CD4-positive, alpha-beta T cell treated with Interleukin-10 for 1 hour (primary cell): Measurements from ENCODE around the gene ZC3H12D.
A peak's percentile ranks its signal among the peaks of the same experiment; 100 is the strongest.
"Not testable (repeated sequence)": the region's sequence is repeated elsewhere in the genome, so short reads cannot be mapped to it uniquely, and the experiment has no call there.

Experiments used
- DNase-seq: peaks from one replicate; pipeline ENCODE4 v3.0.0-alpha.2; 2020

ZC3H12D gene

DNA sequence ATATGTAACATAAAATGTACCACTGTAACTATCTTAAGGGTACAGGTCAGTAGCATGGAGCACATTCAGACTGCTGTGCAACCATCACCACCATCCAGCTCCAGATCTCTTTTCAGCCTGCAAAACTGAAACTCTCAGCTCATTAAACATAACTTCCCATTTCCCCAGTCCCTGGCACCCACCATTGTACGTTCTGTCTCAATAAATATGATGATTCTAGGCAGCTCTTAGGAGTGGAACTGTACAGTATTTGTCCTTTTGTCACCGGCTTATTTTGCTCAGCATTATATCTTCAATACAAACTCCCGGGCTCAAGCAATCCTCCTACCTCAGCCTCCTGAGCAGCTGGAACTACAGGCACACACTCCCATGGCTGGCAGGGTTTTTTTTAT, 1.5 kb downstream of the ZC3H12D start:
- DNase-seq: peak; percentile 45

GRCh38 chr6:149482545-149483333, 2.1 kb downstream of the ZC3H12D start:
- DNase-seq: peak; percentile 57

GRCh38 chr6:149480502-149481280, 4.1 kb downstream of the ZC3H12D start:
- DNase-seq: peak; percentile 81

DNA sequence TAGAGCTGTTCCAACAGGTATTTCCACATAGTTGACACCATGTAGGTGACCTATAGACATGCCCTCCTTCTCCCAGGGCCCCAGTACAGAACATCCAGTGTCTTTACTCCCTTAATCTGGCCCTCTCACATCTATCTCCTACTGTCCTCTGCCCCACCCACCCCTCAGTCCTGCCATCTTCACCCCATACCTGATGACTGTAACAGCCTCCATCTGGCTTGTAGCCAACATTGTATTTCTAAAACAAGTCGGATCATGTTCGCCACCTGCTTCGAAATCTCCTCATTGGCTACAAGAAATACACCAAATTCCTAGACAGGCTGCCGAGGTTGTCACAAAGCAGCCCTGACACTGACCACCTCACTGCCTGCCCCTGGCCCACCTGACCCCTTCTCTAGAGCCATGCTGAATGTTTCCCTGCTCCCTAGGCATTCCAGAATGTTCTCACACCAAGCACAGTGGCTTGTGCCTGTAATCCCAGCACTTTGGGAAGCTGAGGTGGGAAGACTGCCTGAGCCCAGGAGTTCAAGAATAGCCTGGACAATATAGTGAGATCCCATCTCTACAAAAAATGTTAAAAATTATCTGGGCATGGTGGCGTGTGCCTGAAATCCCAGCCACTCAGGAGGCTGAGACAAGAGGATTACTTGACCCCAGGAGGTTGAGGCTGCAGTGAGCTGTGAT, 6.0 kb downstream of the ZC3H12D start:
- no peak for DNase-seq

DNA sequence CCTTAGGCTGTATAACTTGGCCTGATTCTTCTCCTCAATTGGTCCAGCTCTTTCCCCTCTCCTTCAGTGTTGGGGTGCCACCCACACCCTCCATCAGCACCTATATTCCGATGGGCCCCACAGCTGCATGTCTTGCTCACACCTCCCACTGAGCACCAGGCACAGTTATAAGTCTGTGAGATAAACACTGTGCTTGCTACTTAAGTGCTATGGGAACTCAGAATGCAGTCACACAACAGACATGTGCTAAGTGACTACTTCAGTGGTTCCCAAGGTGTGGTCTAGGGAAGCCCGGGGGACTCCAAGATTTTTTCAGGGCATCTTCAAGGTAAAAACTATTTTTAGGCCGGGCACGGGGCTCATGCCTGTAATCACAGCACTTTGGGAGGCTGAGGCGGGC, 7.3 kb downstream of the ZC3H12D start:
- no peak for DNase-seq

DNA sequence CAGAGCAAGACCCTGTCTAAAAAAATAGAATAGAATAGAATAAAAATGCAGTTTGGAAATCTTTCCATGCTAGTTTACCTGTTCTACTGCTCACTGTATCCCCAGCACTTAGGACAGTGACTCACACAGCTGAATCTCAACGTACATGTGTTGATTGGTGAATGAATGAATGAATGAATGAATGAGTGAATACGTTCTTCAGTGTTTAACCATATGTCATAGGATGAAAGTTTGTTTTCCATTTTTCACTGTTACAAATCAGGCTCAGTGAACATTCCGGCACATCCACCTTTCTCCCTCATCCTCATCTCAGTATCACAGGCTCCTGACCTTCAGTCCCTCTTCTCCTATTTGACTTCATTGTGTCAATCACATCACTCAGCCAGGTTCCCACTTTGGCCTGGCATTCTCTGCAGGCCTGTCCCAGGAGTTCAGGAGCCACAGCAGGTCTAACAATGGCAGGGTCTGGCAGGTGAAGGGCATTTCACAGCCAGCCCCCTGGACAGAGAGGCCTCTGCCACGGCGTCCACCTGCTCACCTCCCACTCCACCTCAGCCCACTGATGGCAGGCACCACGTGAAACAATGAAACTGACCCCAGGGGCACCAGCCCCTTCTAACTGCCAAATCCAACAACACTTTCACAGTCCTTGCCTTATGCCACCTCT, 7.9 kb downstream of the ZC3H12D start:
- DNase-seq: no peak

DNA sequence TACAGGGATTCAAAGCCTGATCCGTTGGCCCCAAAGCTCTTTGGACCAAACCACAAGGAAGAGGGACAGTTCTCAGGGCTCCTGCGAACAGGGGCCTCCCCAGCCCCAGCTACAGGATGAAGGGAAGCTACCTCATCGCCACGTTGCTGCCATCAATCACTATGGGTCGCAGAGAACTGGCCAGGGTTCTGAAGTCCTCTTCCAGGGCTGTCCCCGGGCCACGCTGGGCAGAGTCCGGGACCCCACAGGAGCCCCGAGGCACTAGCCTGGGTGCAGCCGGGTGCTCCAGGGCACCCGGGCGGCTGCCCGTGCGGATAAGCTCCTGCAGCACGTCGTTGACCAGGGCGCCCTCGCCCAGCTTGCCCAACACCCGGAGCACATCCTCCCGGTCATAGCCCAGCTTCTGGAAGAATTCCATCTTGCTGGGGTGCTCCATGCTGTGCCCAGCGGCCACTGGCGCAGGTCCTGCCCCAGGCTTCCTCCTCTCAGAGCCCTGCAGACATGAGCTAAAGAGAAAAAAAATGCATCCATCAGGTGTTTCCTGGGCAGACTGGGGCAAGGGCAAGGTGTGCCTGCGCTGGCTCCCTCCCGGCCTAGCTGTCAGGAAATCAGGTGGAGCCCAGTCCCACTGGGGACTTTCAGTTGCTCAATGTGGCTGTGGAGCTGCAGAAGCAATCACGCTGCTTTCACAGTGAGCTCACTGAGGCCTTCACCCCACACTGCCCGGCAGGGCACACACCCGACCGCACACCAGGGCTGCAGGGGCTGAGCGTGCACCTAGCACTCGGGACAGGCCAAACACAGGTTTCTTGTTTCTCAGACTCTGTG, 10.5 kb downstream of the ZC3H12D start:
- DNase-seq: no peak

- peak; percentile 43 for DNase-seq
These were observed 11.4 kb downstream of the ZC3H12D start for GRCh38 chr6:149473080-149474052.

GRCh38 chr6:149472241-149472640, 12.6 kb downstream of the ZC3H12D start:
- DNase-seq: no peak

DNA sequence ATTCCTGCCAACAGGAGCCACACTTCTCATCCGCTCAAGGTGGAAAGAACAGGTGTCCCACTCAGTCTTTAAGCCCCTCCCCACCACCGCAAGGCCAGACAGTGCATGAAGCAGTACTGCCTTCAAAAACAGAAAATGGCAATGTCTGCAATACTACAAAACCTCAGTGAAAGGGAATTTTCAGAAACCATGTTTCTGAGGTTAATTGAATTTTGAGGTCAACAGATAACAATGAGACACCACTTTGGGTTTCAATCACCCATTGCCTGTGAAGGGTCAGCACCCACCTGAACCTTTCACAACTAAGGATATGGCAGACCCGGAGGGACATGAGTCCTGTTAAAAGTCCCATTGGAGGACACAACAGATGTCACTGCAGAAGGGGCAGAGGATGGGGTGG, 13.0 kb downstream of the ZC3H12D start:
- DNase-seq: peak; percentile 48

DNA sequence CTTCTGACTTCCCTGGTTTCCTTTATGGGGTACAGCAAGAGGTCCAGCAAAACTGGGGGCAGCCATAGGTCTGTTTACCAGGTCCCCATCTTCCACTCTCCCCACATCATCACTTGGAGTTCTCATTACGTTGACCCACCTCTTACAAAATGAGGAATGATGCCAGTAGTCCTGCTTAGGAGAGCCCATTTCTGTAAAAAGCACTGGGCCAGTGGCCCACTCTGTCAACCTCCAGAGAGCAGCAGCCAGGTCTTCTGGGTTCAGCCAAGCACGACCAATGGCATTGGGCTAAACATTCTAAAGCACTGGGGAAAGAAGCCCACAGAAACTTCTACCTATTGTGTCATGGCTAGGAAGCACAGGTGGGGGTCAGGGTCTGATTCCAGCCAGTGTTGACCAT, 13.9 kb downstream of the ZC3H12D start:
- no peak for DNase-seq

GRCh38 chr6:149468179-149468578, 16.6 kb downstream of the ZC3H12D start:
- no peak for DNase-seq

DNA sequence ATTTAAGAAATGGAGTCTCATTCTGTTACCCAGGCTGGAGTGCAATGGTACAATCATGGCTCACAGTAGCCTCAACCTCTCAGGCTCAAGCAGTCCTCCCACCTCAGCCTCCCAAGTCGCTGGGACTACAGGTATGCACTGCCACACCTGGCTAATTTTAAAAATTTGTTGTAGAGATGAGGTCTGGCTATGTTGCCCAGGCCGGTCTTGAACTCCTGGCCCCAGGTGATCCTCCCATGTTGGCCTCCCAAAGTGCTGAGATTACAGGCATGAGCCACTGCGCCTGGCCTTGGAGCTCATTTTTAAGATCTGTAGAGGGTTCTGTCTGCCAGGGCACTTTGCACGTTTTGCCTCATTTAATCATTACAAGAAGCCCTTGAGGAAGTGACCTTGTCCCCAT, 17.5 kb downstream of the ZC3H12D start:
- no peak for DNase-seq

- DNase-seq: no peak
These were observed 20.4 kb downstream of the ZC3H12D start for GRCh38 chr6:149464411-149464810.

DNA sequence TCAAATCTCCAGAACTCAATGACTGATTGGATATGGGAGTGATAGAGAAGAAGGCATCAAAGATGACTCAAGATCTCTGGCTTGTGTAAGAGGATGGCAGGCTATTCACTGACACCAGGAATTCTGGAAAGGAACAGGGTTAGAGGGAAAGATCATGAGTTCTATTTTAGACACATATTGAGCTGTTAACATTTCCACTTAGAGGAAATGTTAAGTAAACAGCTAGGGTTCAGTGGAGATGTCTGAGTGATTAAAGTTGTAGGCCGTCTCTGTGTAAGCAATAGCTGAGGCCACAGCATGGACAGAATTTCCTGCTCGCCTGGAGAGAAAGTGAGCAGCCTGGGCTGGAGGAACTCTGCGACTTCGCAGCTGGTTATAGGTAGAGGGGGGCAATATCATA, 21.0 kb downstream of the ZC3H12D start:
- DNase-seq: no peak

GRCh38 chr6:149462712-149463111, 22.1 kb downstream of the ZC3H12D start:
- not testable (repeated sequence) for DNase-seq

GRCh38 chr6:149461670-149462069, 23.1 kb downstream of the ZC3H12D start:
- no peak for DNase-seq

DNA sequence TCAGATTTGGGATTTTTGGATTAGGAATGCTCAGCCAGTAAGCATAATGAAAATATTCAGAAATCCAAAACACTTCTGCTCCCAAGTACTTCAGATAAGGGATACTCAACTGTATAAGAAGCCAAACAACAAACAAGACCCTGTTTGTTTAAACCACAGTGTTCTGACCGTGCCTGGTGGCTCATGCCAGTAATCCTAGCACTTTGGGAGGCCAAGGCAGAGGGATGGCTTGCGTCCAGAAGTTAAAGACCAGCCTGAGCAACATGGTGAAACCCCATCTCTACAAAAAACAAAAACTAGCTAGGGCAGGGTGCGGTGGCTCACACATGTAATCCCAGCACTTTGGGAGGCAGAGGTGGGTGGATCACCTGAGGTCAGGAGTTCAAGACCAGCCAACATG, 24.6 kb downstream of the ZC3H12D start:
- DNase-seq: not testable (repeated sequence)

GRCh38 chr6:149459761-149460160, 25.1 kb downstream of the ZC3H12D start:
- no peak for DNase-seq

DNA sequence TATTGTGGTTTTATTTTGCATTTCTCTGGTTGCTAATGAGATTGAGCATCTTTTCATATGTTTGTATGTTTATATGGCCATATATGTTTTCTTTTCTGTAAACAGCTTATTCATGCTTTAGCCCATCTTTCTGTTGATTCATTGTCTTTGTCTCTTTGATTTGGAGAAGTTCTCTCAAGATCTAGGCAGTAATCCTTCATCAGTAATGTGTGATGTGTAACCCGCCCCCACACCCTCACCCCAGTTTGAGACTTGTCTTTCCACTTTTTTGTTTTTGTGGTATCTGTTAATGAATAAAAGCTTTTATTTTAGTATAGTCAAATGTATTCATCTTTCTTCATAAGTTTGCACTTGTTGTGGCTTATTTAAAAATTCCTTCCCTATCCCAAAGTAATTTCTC, 26.0 kb downstream of the ZC3H12D start:
- DNase-seq: no peak

- no peak for DNase-seq
These were observed 26.6 kb downstream of the ZC3H12D start for GRCh38 chr6:149458196-149458595.
